Measurements from ENCODE around the gene PSMB7.

Gene PSMB7

GRCh38 chr9:124343533-124344290 lies 71.5 kb downstream of the PSMB7 start:
- no peak for DNase-seq

- DNase-seq, result no peak
These were observed 72.3 kb downstream of the PSMB7 start for GRCh38 chr9:124342776-124343485.

- no peak for DNase-seq
These were observed 72.9 kb downstream of the PSMB7 start for GRCh38 chr9:124342402-124342775.

- DNase-seq, result no peak
These were observed 73.6 kb downstream of the PSMB7 start for GRCh38 chr9:124341455-124342170.

GRCh38 chr9:124340219-124341069 lies 74.8 kb downstream of the PSMB7 start:
- no peak for DNase-seq

- no peak for DNase-seq
These were observed 75.6 kb downstream of the PSMB7 start for GRCh38 chr9:124339603-124340146.

GRCh38 chr9:124337562-124337961 lies 77.7 kb downstream of the PSMB7 start:
- DNase-seq, result no peak

GRCh38 chr9:124335320-124335707 lies 79.9 kb downstream of the PSMB7 start:
- DNase-seq, result no peak

- DNase-seq, result no peak
These were observed 80.5 kb downstream of the PSMB7 start for GRCh38 chr9:124334568-124335319.

GRCh38 chr9:124333203-124333579 lies 82.1 kb downstream of the PSMB7 start:
- no peak for DNase-seq

- no peak for DNase-seq
These were observed 82.7 kb downstream of the PSMB7 start for GRCh38 chr9:124332361-124333202.

- no peak for DNase-seq
These were observed 83.7 kb downstream of the PSMB7 start for GRCh38 chr9:124331580-124331979.

GRCh38 chr9:124330011-124330697 lies 85.1 kb downstream of the PSMB7 start:
- DNase-seq, result no peak

GRCh38 chr9:124329206-124329792 lies 85.9 kb downstream of the PSMB7 start:
- DNase-seq, result no peak

- no peak for DNase-seq
These were observed 87.0 kb downstream of the PSMB7 start for GRCh38 chr9:124328285-124328684.

- DNase-seq, result no peak
These were observed 87.8 kb downstream of the PSMB7 start for GRCh38 chr9:124327491-124327890.

GRCh38 chr9:124326378-124326777 lies 88.9 kb downstream of the PSMB7 start:
- DNase-seq, result no peak

GRCh38 chr9:124325816-124326215 lies 89.4 kb downstream of the PSMB7 start:
- no peak for DNase-seq

- DNase-seq, result no peak
These were observed 91.3 kb downstream of the PSMB7 start for GRCh38 chr9:124323904-124324303.
